Upper lobe of left lung (tissue), 6 donors: ENCODE results near the gene DCP1B. TPM values are rescaled to one million over a fixed set of nuclear protein-coding genes. Genes with fewer than 3 reads are reported as not detected.

Experiments used
- ATAC-seq, 2 donors: fragments of 200-7000 bp; cut with Tn5 transposase; one replicate each; pipeline ENCODE4 v1.9.1; 2022; ENCODE audit warnings: mild to moderate bottlenecking in 2 of 2, moderate library complexity in 2 of 2; ENCODE audit not compliant: low FRiP score in 2 of 2
- DNase-seq, 2 donors: peaks; one replicate each; pipeline ENCODE4 v3.0.0-alpha.2; 2019 to 2020
- H3K27ac ChIP-seq, 4 donors: fragments of 200-600 bp; sonication (generic); one replicate each; pipeline ENCODE4 v1.5.1; 2016 to 2019
- H3K27me3 ChIP-seq, 4 donors: fragments of 200-600 bp; sonication (generic); one replicate each; pipeline ENCODE4 v1.5.1; 2017 to 2019
- H3K36me3 ChIP-seq, 4 donors: fragments of 200-600 bp; sonication (generic); one replicate each; pipeline ENCODE4 v1.5.1; 2016 to 2019
- H3K4me1 ChIP-seq, 4 donors: fragments of 200-600 bp; sonication (generic); one replicate each; pipeline ENCODE4 v1.5.1; 2018 to 2019
- H3K4me3 ChIP-seq, 4 donors: fragments of 200-600 bp; sonication (generic); one replicate each; pipeline ENCODE4 v1.5.1; 2017 to 2019; ENCODE audit warnings: mild to moderate bottlenecking in 2 of 4, moderate library complexity in 1 of 4
- H3K9me3 ChIP-seq, 4 donors: fragments of 200-600 bp; sonication (generic); one replicate each; pipeline ENCODE4 v1.5.1; 2018 to 2019
- EP300 ChIP-seq, 4 donors: sonication (generic); formaldehyde crosslinking; IDR thresholded peaks; one replicate each; pipeline ENCODE4 v1.5.1; 2017; ENCODE audit warnings: antibody characterized with exemption in 4 of 4, control low read depth in 2 of 4
- POLR2A ChIP-seq, 4 donors: fragments of 450-650 bp; IDR thresholded peaks; one replicate each; pipeline ENCODE4 v1.5.1; 2016 to 2017; ENCODE audit warnings: antibody characterized with exemption in 4 of 4, mild to moderate bottlenecking in 2 of 4
- POLR2AphosphoS5 ChIP-seq, 2 donors: sonication (generic); formaldehyde crosslinking; IDR thresholded peaks; one replicate each; pipeline ENCODE4 v1.5.1; 2017; ENCODE audit warnings: antibody characterized with exemption in 2 of 2
- WGBS, 2 donors: methylation state at CpG; one replicate each; pipeline ENCODE4 v1.1.5; 2017 to 2018; 5-methylcytosine and 5-hydroxymethylcytosine counted together
- total RNA-seq, 6 donors: library from RNA; depleted of rRNA in 4 of 6; stranded (reverse); fragments of >200 nt in 4 of 6; gene quantifications; one replicate each; pipeline versions ENCODE4 v1.1.0 to v1.2.1, GENCODE V29; 2016 to 2021
- TF ChIP-seq, protein P1 (sequence below), 6 experiments: fragments of 450-650 bp in 4 of 6; fragments of 200-600 bp in 2 of 6; sonication (generic) in 2 of 6; IDR thresholded peaks; one replicate each; pipeline ENCODE4 v1.5.1; 2016 to 2019; ENCODE audit warnings: antibody characterized with exemption in 6 of 6
- donor health status: DM: no; HTN: no; CAD: no; lungs with moderate emphysema.
- donor health status: DM: no; HTN: yes; CAD: no; lungs with severe emphysema.

DCP1B gene
- total RNA-seq, 6 donors from 2014 or later, result 5.5 to 30.4 (median 12.2) TPM

DNA sequence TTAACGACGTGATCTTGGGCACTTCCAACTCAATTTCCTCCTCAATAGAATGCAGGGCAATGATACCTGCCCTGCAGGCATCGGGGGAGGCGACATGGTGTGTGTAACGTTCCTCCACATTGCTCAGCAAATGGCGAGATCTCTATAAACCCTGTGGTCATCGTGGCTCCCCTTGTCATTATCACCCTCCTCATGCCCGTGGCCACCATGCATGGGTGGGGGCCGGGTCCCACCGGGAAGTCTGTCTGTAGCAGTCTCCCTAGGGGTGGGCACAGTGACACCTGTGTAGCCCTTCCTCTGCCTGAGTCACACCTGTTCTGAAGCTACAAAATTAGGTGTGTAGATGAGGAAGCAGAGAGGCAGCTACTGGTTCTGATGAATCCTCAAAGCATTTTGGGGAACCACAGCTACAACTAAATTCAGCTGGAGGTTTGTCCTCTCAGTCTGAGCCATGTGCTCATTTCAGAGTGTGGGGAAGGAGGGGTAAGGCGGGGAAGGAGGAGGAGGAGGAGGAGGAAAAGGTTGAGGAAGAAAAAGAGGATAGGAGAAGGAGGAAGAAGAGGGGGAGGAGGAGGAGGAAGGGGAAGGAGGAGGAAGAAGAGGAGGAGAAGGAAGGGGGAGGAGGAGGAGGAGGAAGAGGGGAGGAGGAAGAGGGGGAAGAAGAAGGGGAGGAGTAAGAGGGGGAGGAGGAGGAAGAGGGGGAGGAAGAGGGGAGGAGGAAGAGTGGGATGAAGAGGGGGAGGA is 74.8 kb downstream of the DCP1B start:
- ATAC-seq (no peak), DNase-seq (peak in 1 of 2 donors; percentile 26)
- Histone ChIP-seq H3K4me3 (no peak overlapping the region), H3K36me3 (no peaks in the 10 kb centered on the region), H3K27ac (no peak overlapping the region), H3K27me3 (no peaks in the 10 kb centered on the region), H3K4me1 (peaks cover 0 to 5% (median 3%) of the 10 kb centered on the region in 4 donors), H3K9me3 (no peaks in the 10 kb centered on the region)
- WGBS, 2 donors, result 71 to 73% methylated on average over 10 to 11 of the region's 11 CpGs
- TF ChIP-seq, protein P1, sequence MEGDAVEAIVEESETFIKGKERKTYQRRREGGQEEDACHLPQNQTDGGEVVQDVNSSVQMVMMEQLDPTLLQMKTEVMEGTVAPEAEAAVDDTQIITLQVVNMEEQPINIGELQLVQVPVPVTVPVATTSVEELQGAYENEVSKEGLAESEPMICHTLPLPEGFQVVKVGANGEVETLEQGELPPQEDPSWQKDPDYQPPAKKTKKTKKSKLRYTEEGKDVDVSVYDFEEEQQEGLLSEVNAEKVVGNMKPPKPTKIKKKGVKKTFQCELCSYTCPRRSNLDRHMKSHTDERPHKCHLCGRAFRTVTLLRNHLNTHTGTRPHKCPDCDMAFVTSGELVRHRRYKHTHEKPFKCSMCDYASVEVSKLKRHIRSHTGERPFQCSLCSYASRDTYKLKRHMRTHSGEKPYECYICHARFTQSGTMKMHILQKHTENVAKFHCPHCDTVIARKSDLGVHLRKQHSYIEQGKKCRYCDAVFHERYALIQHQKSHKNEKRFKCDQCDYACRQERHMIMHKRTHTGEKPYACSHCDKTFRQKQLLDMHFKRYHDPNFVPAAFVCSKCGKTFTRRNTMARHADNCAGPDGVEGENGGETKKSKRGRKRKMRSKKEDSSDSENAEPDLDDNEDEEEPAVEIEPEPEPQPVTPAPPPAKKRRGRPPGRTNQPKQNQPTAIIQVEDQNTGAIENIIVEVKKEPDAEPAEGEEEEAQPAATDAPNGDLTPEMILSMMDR (IDR thresholded peaks at IDR 0.05), result no peak

DNA sequence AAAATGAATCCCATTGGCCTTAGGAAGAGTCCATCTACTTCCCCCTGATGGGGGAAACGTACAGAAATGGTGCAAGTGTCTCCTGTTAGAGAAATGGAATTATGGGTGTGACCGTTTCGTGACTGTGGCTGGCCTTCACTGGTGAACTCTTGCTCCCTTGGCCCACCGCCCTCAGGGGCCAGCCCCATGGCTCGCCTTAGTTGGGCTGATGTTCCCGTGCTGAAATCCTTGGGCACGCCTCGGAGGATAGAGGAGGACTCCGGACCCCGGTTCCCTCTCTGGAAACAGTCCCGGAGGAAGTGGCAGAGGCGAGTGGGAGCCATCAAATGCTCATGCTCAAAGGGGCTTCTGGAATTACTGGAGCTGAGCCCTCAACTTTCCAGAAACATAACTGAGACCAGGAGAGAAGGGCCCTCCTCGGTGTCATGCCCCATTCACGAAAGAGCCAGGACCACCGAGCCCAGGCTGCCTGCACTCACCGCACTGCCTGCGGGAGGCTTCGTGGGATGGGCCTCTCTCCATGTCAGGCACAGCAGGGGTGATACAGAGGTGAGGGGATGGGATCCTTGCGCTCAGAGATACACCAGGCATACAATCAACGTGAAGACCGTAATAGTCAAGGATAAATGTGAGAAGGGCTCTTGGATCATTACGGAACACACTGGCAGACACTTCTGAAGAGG is 75.7 kb downstream of the DCP1B start:
- 89 to 92% methylated on average over 16 to 22 of the region's 22 CpGs for WGBS, 2 donors
- no peak overlapping the region for H3K27ac ChIP-seq
- no peaks in the 10 kb centered on the region for H3K27me3 ChIP-seq
- H3K9me3 ChIP-seq, result no peaks in the 10 kb centered on the region
- H3K4me3 ChIP-seq, result no peak overlapping the region
- TF ChIP-seq, protein P1 (IDR thresholded peaks at IDR 0.05), result no peak
- DNase-seq (peak in 1 of 2 donors; percentile 43), ATAC-seq (no peak)
- H3K4me1 ChIP-seq, result peaks cover 0 to 5% (median 3%) of the 10 kb centered on the region in 4 donors
- H3K36me3 ChIP-seq, result no peaks in the 10 kb centered on the region

DNA sequence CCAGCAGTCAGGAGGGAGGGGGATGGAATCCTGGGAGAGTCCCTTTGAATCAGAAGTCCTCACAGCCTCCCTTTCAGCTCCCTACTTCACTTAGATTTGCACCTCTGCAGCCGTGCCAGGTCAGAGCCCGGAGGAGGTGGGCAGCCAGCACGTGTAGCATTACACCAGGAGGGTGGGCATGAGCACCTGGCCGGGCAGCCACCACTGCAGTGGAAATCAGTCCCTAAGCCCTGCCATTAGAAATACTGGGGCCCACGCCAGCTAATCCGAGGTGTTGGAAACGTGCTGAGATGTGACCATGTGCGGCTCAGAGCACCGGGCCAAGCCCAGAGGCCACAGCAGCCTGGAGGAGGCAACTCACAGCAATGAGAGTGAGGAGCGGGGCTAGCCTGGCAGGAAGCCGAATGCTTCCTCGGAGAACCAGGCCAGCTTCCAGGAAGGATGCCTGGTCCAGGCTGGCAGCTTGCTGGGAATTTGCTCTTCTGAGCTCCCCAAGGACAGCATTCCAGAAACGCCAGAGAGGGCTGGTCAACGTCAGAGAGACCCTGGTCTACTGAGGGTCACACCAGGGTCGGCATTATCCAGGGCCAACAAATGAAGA is 76.4 kb downstream of the DCP1B start:
- H3K4me3 ChIP-seq, result no peak overlapping the region
- no peaks in the 10 kb centered on the region for H3K27me3 ChIP-seq
- TF ChIP-seq POLR2A (IDR thresholded peaks at IDR 0.05) (no peak), POLR2AphosphoS5 (IDR thresholded peaks at IDR 0.05) (no peak), EP300 (IDR thresholded peaks at IDR 0.05) (no peak)
- TF ChIP-seq, protein P1 (IDR thresholded peaks at IDR 0.05), result no peak
- WGBS, 2 donors, result 66 to 78% methylated on average over 7 to 15 of the region's 15 CpGs
- ATAC-seq (no peak), DNase-seq (peak in 1 of 2 donors; percentile 63)
- no peaks in the 10 kb centered on the region for H3K36me3 ChIP-seq
- peaks cover 0 to 5% (median 3%) of the 10 kb centered on the region in 4 donors for H3K4me1 ChIP-seq
- H3K9me3 ChIP-seq, result no peaks in the 10 kb centered on the region
- H3K27ac ChIP-seq, result no peak overlapping the region

DNA sequence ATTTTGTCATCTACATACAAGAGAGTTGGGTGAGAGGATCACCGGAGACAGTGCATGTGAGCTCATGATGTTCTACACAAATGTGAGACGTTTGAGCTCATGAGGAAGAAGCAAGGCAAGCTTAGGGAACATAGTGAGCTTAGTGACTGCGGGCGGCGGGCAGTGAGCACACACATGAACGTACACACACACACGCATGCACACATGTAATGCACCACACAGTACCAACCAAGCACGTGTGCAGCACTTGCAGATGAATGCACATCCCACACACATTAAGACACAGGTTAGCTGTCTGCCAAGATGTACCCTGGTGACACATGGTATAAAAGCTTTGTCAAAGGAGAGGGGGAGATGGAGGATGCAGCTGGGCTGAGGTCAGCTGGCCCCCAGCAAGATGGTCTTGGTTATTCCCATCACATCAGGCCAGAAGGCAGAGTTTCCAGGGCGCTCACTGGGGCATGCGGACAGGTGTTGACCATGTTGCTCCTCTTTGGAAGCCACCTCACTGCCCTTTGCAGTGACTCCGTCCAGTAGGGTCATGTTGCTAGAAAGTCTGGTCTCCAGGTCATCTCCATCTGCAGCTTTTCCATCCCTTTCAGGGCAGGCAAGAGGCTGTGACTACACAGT is 77.1 kb downstream of the DCP1B start:
- TF ChIP-seq POLR2A (IDR thresholded peaks at IDR 0.05) (no peak), POLR2AphosphoS5 (IDR thresholded peaks at IDR 0.05) (no peak), EP300 (IDR thresholded peaks at IDR 0.05) (no peak)
- TF ChIP-seq, protein P1 (IDR thresholded peaks at IDR 0.05), result no peak
- Histone ChIP-seq H3K36me3 (no peaks in the 10 kb centered on the region), H3K27ac (no peak overlapping the region), H3K4me3 (no peak overlapping the region), H3K27me3 (no peaks in the 10 kb centered on the region), H3K4me1 (peaks cover 0 to 2% (median under 1%) of the 10 kb centered on the region in 4 donors), H3K9me3 (no peaks in the 10 kb centered on the region)
- DNase-seq (no peak), ATAC-seq (no peak)
- 84 to 91% methylated on average over 11 of the region's 11 CpGs for WGBS, 2 donors
